ENCODE measurements around the gene DDX41. TPM values are rescaled to one million over a fixed set of nuclear protein-coding genes. Genes with fewer than 3 reads are reported as not detected.

Gene DDX41
- total RNA-seq, 1 donor from 2014 or later, result 22.6 TPM

DNA sequence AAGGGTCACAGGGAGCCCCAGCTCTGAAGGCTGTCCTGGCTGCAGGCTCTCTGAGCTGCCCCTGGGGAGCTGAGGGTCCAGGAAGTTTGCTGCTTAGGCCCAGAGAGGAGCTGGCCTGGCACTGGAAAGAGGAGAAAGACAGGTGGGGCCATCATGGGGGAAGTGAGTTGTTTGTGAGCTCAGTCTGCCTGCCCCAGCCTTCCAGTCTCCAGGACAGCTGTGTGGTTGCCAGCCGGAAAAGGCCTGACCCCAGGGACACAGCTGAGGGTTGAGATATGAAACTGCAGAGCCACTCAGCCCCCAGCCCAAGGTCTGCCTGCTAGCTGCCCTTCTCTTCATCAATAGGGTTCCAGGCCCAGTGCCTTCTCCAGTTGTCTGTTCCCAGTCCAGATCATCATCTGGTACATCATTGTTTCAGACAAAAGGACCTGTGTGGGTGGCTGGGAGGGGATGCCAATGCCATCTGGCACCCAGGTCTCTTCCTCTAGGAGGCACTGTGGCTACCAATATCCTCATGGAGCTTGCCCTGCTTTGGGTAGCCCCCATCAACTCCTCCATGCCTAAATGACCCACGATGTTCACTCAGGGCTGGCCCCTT, 4.3 kb upstream of the DDX41 start:
- intact Hi-C loops (cut with DNase I), result no loop called here
- ATAC-seq (ENCODE audit: poor library complexity) (no peak), DNase-seq (peak; percentile 34)

DNA sequence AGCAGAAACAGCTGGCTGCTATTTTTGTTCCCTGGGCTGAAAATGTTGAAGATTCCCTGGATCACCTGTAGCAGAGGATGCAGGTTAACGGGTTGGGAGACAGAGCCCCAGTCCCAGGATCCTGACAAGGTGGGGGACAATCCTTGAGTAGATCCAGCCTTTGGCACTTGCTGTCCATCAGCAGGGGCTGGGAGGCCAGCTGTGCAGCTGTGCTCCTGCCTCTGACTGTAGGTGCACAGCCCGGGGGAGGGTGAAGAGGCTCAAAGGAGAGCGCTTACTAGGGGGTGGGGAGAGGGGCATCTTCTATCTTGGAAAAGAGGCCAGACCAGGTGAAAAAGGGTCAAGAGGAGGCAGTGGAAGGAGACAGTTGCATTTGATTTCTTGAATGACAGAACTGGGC, 3.5 kb upstream of the DDX41 start:
- intact Hi-C loops (cut with DNase I), result no loop called here
- no peak for ATAC-seq (ENCODE audit: poor library complexity)
- peak; percentile 22 for DNase-seq

DNA sequence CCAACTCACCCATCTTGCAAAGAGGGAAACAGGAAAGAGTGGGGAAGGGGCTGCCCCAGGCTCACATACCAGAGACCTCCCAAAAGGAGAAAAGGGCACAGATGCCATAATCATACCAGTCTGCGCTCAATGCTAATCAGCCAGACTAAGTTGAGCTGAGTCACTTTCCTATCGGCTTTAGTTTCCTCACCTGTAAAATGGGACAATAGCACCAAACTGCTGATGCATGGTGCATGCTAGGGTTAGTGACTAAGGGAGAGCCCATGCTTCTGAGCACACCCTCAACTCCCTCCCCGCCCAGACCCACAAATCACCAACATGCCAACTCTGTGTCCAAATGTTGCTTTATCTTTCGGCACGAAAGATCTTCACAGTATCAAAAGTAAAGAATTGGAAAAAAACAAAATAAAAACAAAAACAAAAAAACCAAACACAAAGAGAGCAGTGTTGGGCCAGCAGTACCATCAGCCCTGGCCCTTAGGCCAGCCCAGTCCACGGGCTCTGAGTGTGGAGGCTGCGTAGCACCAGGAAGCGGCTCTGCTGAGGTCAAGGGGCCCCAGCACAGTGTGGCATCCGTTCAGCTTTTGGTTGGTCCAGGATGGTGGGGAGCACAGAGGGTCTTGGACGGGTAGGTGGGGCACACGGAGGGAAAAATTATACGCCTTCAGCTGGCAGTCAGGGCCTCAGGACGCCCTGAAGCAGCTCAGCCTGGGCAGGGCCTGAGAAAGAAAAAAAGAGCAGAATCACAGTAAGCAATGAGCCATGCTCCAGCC, 2.9 kb upstream of the DDX41 start:
- ATAC-seq (ENCODE audit: poor library complexity) (no peak), DNase-seq (peak; percentile 16)
- intact Hi-C loops (cut with DNase I), result no loop called here

DNA sequence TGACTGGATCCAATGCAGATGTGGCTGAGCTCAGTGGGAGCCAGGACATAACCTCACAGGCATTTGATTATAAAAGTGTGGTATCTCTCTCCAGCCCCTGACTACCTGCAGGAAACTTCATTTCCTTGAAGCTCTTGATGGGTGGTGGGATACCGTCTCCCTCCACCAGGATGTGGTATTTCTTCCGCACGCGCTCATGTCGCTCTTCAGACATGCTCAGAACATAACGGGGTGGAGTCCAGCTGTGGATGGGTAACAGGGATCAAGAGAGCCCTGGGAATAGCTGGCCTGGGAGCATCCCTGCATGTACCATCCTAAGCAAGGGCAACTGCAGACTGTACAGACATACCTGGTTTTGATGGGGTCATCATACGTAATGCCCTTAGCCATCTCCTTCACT, 1.2 kb downstream of the DDX41 start:
- DNase-seq (no peak), ATAC-seq (ENCODE audit: poor library complexity) (no peak)
- intact Hi-C loops (cut with DNase I), result no loop called here

DNA sequence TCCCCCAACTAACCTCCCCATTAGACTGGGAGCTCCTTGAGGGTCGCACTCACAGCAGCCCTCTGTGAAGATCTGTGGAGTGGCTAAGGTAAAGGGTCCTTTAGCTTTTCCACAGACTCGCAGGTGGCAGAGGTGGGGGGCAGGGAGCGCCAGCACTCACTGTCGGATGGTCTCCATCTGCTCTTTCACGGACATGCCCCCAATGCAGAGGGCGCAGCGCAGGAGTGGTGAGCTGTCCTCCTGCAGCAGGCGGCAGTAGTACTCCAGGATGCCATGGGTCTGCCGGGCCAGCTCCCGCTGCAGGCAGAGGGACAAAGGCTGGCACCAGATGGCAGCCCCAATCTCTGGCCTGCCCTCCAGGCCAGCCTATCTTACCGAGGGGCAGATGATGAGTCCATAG, 2.2 kb downstream of the DDX41 start:
- ATAC-seq (ENCODE audit: poor library complexity) (no peak), DNase-seq (no peak)
- intact Hi-C loops (cut with DNase I), result no loop called here

DNA sequence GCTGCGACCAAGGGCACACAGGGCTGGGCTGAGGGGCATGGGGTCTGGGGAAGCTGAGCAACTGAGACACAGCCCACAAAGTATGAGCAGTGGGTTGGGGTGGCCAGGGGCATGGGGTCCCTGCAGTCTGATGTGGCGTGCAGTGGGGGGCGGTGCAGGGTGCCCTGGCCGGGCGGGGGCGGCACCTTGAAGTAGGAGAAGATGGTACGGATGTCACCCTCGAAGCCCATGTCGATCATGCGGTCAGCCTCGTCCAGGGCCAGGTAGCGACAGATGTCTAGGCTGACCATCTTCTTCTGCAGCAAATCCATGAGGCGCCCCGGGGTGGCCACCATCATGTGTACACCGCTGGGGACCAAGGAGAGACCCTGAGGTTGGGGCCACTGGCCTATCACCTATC, 3.3 kb downstream of the DDX41 start:
- ATAC-seq (ENCODE audit: poor library complexity), result no peak
- DNase-seq, result no peak
- intact Hi-C loops (cut with DNase I), result no loop called here

DNA sequence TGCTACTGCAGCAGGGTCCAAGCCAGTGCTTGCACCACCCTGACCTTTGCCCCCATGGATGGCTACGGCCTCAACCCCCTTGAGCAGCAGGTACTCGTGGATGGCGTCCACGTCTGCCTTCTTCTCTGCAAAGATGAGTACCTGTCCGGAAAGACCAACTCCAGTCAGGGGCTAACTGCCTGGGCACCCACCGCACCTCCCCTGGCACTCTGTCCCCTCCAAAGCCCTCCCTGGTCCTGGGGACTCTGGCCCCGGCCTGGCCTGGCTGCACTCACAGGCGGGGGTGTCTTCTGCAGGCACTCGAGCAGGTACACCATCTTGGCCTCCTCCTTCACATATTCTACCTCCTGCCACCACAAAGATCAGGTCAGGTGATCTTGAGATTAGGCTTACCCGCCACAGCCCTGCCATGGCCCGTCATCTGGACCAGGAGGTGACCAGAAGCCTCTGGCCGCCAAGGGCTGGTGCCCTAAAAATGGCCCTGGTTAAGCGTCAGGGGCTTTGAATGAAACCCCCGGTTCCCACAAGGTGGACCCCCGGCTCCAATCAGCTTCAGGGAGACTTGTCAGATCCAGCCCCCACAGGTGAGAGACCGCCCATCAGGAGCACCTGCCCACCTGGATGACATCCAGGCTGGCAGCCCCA, 3.9 kb downstream of the DDX41 start:
- intact Hi-C loops (cut with DNase I), result no loop called here
- DNase-seq (no peak), ATAC-seq (ENCODE audit: poor library complexity) (no peak)

DNA sequence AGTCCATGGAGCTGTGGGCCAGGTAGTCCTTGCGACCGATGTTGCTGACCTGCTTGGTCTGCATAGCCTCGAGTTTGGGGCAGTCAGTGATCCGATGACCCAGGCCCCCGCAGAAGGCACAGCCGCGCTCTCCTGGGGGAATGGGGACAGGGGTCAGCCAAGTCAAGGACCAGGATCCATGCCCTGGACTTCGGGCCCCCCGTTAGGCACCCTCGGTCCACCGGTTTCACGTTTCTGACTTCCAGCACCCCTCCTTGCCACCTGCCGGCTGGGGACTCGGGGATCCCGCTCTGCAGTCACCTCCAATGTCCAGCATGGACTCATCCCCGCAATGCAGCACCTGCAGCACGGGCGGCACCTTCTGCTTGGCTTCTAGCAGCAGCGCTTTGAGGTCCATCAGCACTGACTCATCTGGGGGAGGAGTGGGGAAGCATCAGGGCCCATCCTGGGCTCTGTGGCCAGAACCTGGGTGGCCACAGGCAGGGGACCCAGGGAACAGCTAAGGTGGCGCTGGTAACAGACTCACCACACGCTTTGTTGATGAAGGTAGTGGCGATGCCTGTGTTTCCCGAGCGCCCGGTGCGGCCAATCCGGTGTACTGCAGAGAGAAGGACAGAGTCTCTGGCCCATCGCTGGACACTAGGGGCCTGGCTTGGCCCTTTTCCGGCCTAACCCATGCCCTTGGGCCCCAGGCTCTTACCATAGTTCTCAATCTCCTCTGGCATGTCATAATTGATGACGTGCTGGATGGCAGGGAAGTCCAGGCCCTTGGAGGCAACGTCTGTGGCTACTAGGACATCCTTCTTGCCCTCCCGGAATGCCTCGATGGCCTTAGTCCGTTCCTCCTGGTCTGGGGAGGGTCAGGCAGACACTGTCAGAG, 4.7 kb downstream of the DDX41 start:
- ATAC-seq (ENCODE audit: poor library complexity) (no peak), DNase-seq (no peak)
- intact Hi-C loops (cut with DNase I), result no loop called here

DNA sequence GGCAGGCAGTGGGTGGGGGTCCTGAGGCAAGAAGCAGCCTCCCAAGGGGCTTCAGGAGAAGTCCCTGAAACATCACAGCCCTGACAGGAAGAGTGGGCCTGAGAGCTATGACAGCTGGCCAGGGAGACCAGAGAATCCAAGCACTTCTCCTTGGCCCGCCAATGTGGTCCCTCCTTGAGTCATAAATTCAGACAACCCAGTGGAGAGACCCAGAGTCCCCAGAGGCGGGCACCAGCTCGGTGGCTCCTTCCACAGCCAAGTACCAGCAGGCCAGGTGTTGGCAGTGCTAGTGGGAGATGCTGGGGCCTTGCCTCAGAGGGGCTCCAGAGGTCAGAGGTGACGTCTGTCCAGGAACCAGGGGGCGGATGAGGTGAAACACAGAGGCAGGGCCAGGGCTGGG, 5.6 kb downstream of the DDX41 start:
- no peak for DNase-seq
- intact Hi-C loops (cut with DNase I), result no loop called here

DNA sequence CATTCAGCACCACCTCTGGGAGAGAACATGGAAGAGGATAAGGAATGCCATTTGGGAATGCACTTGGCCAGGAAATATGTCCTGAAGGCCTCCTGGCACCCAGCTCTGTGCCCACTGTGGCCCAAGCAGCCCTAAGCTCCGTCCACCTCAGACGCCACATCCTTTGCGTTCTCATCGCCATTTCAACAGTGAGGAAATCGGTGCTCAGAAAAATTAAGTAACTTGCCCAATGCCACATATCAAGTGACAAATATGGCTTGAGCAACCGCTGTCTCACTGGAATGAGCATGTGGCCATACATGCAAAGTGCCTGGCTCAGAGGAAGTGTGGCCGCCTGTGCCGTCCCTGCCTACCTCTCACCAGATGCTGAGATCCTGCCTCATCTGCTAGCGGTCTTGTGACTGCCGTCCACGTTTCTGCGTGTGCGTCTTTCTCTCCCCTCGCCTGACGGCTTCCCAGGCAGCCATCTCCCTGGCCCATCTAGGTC, 6.2 kb downstream of the DDX41 start:
- ATAC-seq (ENCODE audit: poor library complexity), result no peak
- no peak for DNase-seq
- intact Hi-C loops (cut with DNase I), result no loop called here

More for the DNA sequence above, 5.6 kb downstream of the DDX41 start:
- no peak for ATAC-seq (ENCODE audit: poor library complexity)

DNA sequence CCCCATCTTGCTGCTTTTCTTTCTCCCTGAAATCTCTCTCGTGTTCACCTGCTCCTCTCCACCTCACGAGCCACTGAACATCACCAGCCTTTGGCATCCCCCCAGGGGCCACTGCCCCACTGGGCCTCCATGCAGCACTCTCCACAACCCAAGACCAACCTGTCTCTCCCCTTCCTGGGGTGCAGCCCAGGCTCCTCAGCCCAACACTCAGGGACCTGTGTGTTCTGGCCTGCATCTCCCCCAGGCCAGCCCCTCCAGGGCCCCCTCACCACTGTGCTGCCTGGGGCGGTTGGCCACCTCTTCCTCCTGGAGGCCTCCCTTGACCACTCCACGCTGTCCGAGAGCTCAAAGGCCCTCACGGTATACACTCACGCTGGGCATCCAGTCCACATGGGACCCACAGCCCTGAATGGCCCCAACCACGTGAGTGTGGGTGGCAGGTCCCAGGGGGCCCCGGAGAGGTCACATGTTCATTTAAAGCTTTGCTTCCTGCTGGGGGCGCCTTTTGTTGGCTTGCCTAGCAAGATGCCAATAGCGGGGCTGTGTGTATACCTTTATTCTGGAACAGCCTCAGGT, 6.7 kb downstream of the DDX41 start:
- no peak for DNase-seq
- intact Hi-C loops (cut with DNase I), result no loop called here
- no peak for ATAC-seq (ENCODE audit: poor library complexity)

DNA sequence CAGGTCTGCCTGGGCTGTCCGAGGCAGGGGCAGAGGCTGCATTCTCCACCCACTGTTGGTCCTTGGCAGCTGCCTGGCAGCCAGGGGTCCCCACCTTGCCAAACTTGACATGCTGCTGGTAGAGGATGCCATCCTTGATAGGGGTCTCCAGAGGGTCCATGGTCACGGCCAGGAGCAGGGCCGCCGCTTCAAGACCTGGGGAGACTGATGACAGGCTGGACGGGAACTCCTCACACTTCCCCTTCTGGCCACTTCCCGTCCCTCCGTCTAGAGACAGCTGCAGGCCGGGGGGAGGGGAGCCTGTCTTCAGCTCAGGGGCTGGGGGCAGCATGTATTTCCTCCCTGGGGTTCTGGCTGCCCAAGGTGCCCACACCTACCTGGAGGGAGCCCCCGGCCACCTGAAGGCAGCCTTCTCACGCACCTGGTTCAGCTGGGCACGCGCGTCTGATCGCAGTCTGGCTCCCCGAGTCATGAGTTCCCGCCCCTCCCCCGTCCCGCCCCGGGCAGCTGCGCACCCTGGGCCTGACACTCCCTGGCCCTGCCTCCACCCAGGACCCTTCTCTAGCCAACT, 7.3 kb downstream of the DDX41 start, which contains the start of gene DOK3:
DOK3 (minus strand) TSS at position 446 of the 571 bp plus-strand sequence; CDS start at position 160, 286 bp downstream.
- DNase-seq (peak; percentile 78), ATAC-seq (ENCODE audit: poor library complexity) (peak; percentile 64)
- intact Hi-C loops (cut with DNase I), result no loop called here

DNA sequence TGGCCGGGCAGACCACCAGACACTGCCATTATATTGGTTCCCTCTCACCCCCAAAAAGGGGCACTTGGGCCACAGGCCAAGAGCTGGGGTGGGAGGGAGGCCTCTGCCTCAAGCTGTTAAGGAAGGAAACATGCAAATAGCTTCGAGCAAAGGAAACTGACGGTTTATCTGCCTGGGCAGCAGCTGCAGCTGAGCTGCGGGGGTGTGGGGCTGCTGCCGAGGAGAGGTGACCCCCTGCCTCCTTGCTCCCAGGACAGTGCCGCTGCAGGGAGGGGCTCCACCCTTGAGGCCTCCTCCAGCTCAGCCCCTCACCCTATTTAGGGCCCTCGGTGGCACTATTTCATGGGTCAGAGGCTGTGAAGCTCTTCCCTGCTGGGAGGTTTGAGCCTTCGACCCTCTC, 7.9 kb downstream of the DDX41 start:
- DNase-seq (peak; percentile 40), ATAC-seq (ENCODE audit: poor library complexity) (no peak)
- intact Hi-C loops (cut with DNase I), result no loop called here

DNA sequence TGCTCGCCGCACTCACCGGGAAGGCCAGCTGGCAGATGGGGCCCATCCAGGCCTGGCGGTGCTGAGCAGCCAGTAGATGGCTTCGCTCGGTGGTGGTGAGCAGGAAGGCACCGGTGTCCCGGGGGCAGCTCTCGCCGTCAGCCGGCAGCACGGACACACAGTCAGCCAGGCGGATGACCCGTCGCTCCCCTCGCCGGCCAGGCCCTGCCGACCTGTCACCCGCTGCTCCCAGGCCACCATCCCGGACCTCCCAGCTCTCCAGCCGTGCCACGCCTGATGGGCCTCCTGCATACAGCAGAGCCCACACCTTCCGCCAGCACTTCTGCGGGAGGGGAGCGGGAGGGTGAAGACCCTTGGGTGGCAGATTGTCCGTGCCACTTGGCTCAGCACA, 8.5 kb downstream of the DDX41 start:
- ATAC-seq (ENCODE audit: poor library complexity) (no peak), DNase-seq (peak; percentile 38)
- intact Hi-C loops (cut with DNase I), result no loop called here

DNA sequence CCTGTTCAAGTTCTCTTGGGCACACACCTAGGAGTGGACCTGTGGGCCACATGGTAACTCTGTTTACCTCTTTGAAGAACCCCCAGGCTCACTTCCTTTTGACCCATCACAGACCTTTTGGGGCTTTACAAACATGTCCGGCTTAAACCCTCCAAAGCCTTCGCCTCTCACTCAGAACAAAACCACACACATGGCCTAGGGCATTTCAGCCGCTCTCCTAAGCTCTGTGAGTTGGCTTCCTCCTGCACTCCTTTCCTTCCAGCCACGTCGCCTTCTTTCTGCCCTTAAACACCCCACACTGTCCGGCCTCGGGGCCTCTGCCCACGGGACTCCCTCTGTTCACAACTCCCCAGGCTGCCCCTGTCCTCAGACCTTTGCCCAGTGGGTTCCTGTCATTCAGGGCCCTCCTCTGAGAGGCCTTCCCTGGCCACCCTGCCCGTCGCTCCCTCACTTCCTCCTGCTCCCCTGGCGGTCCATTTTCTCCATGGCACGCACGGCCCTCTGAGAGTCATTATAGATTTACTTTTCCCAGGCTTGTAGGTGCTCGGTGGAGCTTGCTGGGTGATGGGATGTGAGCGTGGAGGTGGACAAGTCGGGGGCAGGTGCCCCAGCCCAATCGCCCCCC, 9.1 kb downstream of the DDX41 start:
- ATAC-seq (ENCODE audit: poor library complexity), result no peak
- intact Hi-C loops (cut with DNase I), result no loop called here
- DNase-seq, result no peak

DNA sequence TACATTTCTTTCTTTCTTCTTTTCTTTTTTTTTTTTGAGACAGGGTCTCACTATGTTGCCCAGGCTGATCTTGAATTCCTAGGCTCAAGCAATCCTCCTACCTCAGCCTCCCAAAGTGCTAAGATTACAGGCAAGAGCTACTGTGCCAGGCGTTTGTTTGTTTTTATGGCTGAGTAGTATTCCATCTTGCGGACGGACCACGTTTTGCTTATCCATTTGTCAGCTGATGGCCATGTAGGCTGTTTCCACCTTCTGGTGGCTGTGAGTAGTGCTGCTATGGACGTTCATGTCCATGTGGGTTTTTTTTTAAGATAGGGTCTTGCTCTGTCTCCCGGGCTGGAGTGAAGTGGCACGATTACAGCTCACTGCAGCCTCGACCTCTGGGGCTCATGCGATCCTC, 9.6 kb downstream of the DDX41 start:
- intact Hi-C loops (cut with DNase I), result no loop called here
- DNase-seq (no peak), ATAC-seq (ENCODE audit: poor library complexity) (no peak)

DNA sequence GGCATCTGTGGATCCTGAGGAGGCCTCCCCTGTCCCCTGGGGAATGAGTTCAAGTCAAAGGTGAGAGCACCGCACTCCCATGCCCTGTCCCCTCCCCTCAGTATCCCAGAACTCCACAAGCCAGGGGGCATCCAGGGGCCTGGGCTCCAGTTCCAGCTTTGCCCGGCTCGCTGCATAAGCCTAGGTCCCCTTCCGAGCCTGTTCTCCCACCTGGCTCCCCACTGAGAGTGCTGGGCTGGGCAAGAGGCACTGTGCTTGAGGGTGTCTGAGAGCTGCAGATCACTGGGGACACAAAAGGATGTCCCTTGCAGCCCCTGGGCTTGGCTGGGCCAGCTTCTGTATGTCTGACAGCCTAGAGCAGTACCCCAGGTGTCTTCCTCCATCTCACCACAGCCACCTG, 11.7 kb downstream of the DDX41 start:
- ATAC-seq (ENCODE audit: poor library complexity) (no peak), DNase-seq (no peak)
- intact Hi-C loops (cut with DNase I), result no loop called here
